Measurements from ENCODE around the gene GSTA5.
"Not testable (repeated sequence)": the region's sequence is repeated elsewhere in the genome, so short reads cannot be mapped to it uniquely, and the experiment has no call there.

GSTA5 gene

GRCh38 chr6:52803668-52804255 lies 36.9 kb downstream of the GSTA5 start, which contains the start of gene GSTA1:
Gene GSTA1 (minus strand): TSS chr6:52803816. CDS start chr6:52799267, 4,549 bp downstream.
- not testable (repeated sequence) for H3K9ac ChIP-seq (ENCODE audit: low read length); H3K27ac ChIP-seq (ENCODE audit: low read length); H3K36me3 ChIP-seq (ENCODE audit: control insufficient read depth, low read depth, low read length); H3K27me3 ChIP-seq (ENCODE audit: control insufficient read depth, insufficient read depth, low read length); H3K9me3 ChIP-seq (ENCODE audit: control insufficient read depth, low read depth, low read length); H3K4me3 ChIP-seq (ENCODE audit: low read length); H3K4me1 ChIP-seq (ENCODE audit: control insufficient read depth, low read depth, low read length)

GRCh38 chr6:52802806-52803205 lies 37.8 kb downstream of the GSTA5 start:
- H3K9ac ChIP-seq (ENCODE audit: low read length): no peak overlapping the region
- no peak overlapping the region for H3K27ac ChIP-seq (ENCODE audit: low read length)
- H3K27me3 ChIP-seq (ENCODE audit: control insufficient read depth, insufficient read depth, low read length): no peaks in the 10 kb centered on the region
- H3K4me1 ChIP-seq (ENCODE audit: control insufficient read depth, low read depth, low read length): no peaks in the 10 kb centered on the region
- no peaks in the 10 kb centered on the region for H3K9me3 ChIP-seq (ENCODE audit: control insufficient read depth, low read depth, low read length)
- H3K4me3 ChIP-seq (ENCODE audit: low read length): no peak overlapping the region
- H3K36me3 ChIP-seq (ENCODE audit: control insufficient read depth, low read depth, low read length): no peaks in the 10 kb centered on the region

- no peak overlapping the region for H3K4me3 ChIP-seq (ENCODE audit: low read length)
- H3K27me3 ChIP-seq (ENCODE audit: control insufficient read depth, insufficient read depth, low read length): no peaks in the 10 kb centered on the region
- H3K9ac ChIP-seq (ENCODE audit: low read length): no peak overlapping the region
- H3K4me1 ChIP-seq (ENCODE audit: control insufficient read depth, low read depth, low read length): no peaks in the 10 kb centered on the region
- no peaks in the 10 kb centered on the region for H3K9me3 ChIP-seq (ENCODE audit: control insufficient read depth, low read depth, low read length)
- H3K36me3 ChIP-seq (ENCODE audit: control insufficient read depth, low read depth, low read length): no peaks in the 10 kb centered on the region
- H3K27ac ChIP-seq (ENCODE audit: low read length): no peak overlapping the region
These were observed 39.3 kb downstream of the GSTA5 start for GRCh38 chr6:52801188-52801841.

GRCh38 chr6:52799272-52799671 lies 41.3 kb downstream of the GSTA5 start:
- H3K27ac ChIP-seq (ENCODE audit: low read length); H3K4me1 ChIP-seq (ENCODE audit: control insufficient read depth, low read depth, low read length); H3K4me3 ChIP-seq (ENCODE audit: low read length); H3K36me3 ChIP-seq (ENCODE audit: control insufficient read depth, low read depth, low read length); H3K27me3 ChIP-seq (ENCODE audit: control insufficient read depth, insufficient read depth, low read length); H3K9me3 ChIP-seq (ENCODE audit: control insufficient read depth, low read depth, low read length); H3K9ac ChIP-seq (ENCODE audit: low read length): not testable (repeated sequence)

GRCh38 chr6:52794366-52794765 lies 46.2 kb downstream of the GSTA5 start:
- H3K4me3 ChIP-seq (ENCODE audit: low read length); H3K9me3 ChIP-seq (ENCODE audit: control insufficient read depth, low read depth, low read length); H3K27ac ChIP-seq (ENCODE audit: low read length); H3K4me1 ChIP-seq (ENCODE audit: control insufficient read depth, low read depth, low read length); H3K27me3 ChIP-seq (ENCODE audit: control insufficient read depth, insufficient read depth, low read length); H3K36me3 ChIP-seq (ENCODE audit: control insufficient read depth, low read depth, low read length); H3K9ac ChIP-seq (ENCODE audit: low read length): not testable (repeated sequence)

- H3K27ac ChIP-seq (ENCODE audit: low read length): no peak overlapping the region
These were observed 49.8 kb downstream of the GSTA5 start for GRCh38 chr6:52790861-52791260.

GRCh38 chr6:52789658-52790057 lies 51.0 kb downstream of the GSTA5 start:
- H3K9me3 ChIP-seq (ENCODE audit: control insufficient read depth, low read depth, low read length); H3K27ac ChIP-seq (ENCODE audit: low read length); H3K9ac ChIP-seq (ENCODE audit: low read length); H3K4me3 ChIP-seq (ENCODE audit: low read length); H3K36me3 ChIP-seq (ENCODE audit: control insufficient read depth, low read depth, low read length); H3K4me1 ChIP-seq (ENCODE audit: control insufficient read depth, low read depth, low read length); H3K27me3 ChIP-seq (ENCODE audit: control insufficient read depth, insufficient read depth, low read length): not testable (repeated sequence)

More at GRCh38 chr6:52790861-52791260, 49.8 kb downstream of the GSTA5 start:
- no peaks in the 10 kb centered on the region for H3K4me1 ChIP-seq (ENCODE audit: control insufficient read depth, low read depth, low read length)
- H3K27me3 ChIP-seq (ENCODE audit: control insufficient read depth, insufficient read depth, low read length): no peaks in the 10 kb centered on the region
- no peak overlapping the region for H3K9ac ChIP-seq (ENCODE audit: low read length)
- H3K4me3 ChIP-seq (ENCODE audit: low read length): no peak overlapping the region
- H3K9me3 ChIP-seq (ENCODE audit: control insufficient read depth, low read depth, low read length): no peaks in the 10 kb centered on the region
- H3K36me3 ChIP-seq (ENCODE audit: control insufficient read depth, low read depth, low read length): no peaks in the 10 kb centered on the region

GRCh38 chr6:52788478-52788877 lies 52.1 kb downstream of the GSTA5 start:
- Histone ChIP-seq H3K36me3 (ENCODE audit: control insufficient read depth, low read depth, low read length) (no peaks in the 10 kb centered on the region), H3K27me3 (ENCODE audit: control insufficient read depth, insufficient read depth, low read length) (no peaks in the 10 kb centered on the region), H3K4me3 (ENCODE audit: low read length) (no peak overlapping the region), H3K9ac (ENCODE audit: low read length) (no peak overlapping the region), H3K27ac (ENCODE audit: low read length) (no peak overlapping the region), H3K4me1 (ENCODE audit: control insufficient read depth, low read depth, low read length) (no peaks in the 10 kb centered on the region), H3K9me3 (ENCODE audit: control insufficient read depth, low read depth, low read length) (no peaks in the 10 kb centered on the region)

GRCh38 chr6:52787917-52788316 lies 52.7 kb downstream of the GSTA5 start:
- Histone ChIP-seq H3K27ac (ENCODE audit: low read length) (no peak overlapping the region), H3K4me3 (ENCODE audit: low read length) (no peak overlapping the region)

GRCh38 chr6:52786249-52786956 lies 54.2 kb downstream of the GSTA5 start:
- no peaks in the 10 kb centered on the region for H3K4me1 ChIP-seq (ENCODE audit: control insufficient read depth, low read depth, low read length)
- H3K27me3 ChIP-seq (ENCODE audit: control insufficient read depth, insufficient read depth, low read length): no peaks in the 10 kb centered on the region
- no peaks in the 10 kb centered on the region for H3K9me3 ChIP-seq (ENCODE audit: control insufficient read depth, low read depth, low read length)
- H3K4me3 ChIP-seq (ENCODE audit: low read length): no peak overlapping the region
- H3K36me3 ChIP-seq (ENCODE audit: control insufficient read depth, low read depth, low read length): no peaks in the 10 kb centered on the region
- H3K9ac ChIP-seq (ENCODE audit: low read length): no peak overlapping the region
- no peak overlapping the region for H3K27ac ChIP-seq (ENCODE audit: low read length)

More at GRCh38 chr6:52787917-52788316, 52.7 kb downstream of the GSTA5 start:
- Histone ChIP-seq H3K9me3 (ENCODE audit: control insufficient read depth, low read depth, low read length) (no peaks in the 10 kb centered on the region), H3K36me3 (ENCODE audit: control insufficient read depth, low read depth, low read length) (no peaks in the 10 kb centered on the region), H3K27me3 (ENCODE audit: control insufficient read depth, insufficient read depth, low read length) (no peaks in the 10 kb centered on the region), H3K4me1 (ENCODE audit: control insufficient read depth, low read depth, low read length) (no peaks in the 10 kb centered on the region), H3K9ac (ENCODE audit: low read length) (no peak overlapping the region)

- H3K36me3 ChIP-seq (ENCODE audit: control insufficient read depth, low read depth, low read length); H3K4me3 ChIP-seq (ENCODE audit: low read length); H3K27me3 ChIP-seq (ENCODE audit: control insufficient read depth, insufficient read depth, low read length); H3K27ac ChIP-seq (ENCODE audit: low read length); H3K4me1 ChIP-seq (ENCODE audit: control insufficient read depth, low read depth, low read length); H3K9ac ChIP-seq (ENCODE audit: low read length); H3K9me3 ChIP-seq (ENCODE audit: control insufficient read depth, low read depth, low read length): not testable (repeated sequence)
These were observed 57.8 kb downstream of the GSTA5 start for GRCh38 chr6:52782696-52783274.
